Measurements from ENCODE around the gene ERN1.

The ERN1 gene

DNA sequence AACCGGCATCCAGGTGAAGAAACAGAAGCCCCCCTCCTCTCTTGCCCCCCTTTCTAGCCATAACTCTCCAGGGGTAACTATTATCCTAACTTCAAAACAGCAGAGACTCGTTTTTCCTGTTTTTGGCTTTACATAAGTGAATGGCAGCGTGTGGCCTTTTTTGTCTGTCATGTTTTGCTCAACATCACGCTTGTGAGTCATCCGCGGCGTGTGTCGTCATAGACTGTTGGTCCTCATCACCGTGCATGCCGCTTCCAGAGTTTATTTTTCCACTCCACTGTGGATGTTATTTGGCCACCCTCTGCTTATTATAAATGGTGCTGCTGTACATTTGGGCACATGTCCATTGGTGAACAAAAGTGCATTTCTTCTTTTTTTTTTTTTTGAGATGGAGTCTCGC lies 52.6 kb downstream of the ERN1 start:
- Histone ChIP-seq H3K4me1 (ENCODE audit: low read length) (peaks cover 82% of the 10 kb centered on the region), H3F3A (ENCODE audit: insufficient read depth, low read length) (peaks cover 88% of the 10 kb centered on the region), H3K9me2 (replicated peaks; ENCODE audit: insufficient read depth, low read length) (no peaks in the 10 kb centered on the region), H3K79me2 (ENCODE audit: low read length) (peaks cover 64% of the 10 kb centered on the region), H3K4me2 (ENCODE audit: low read depth, low read length) (peak overlapping the region; percentile 92), H3K4me3 (ENCODE audit: low read length) (peak overlapping the region; percentile 50), H3K27ac (ENCODE audit: low read length) (peak overlapping the region; percentile 100), H4K20me1 (ENCODE audit: insufficient read depth, low read length) (no peaks in the 10 kb centered on the region), H2AFZ (ENCODE audit: low read length) (no peak overlapping the region), H3K9ac (ENCODE audit: low read length) (peak overlapping the region; percentile 95), H3K36me3 (replicated peaks; ENCODE audit: insufficient read depth, low read length) (peaks cover 19% of the 10 kb centered on the region), H3K27me3 (replicated peaks; ENCODE audit: insufficient read depth, low read length) (no peaks in the 10 kb centered on the region), H3K9me3 (replicated peaks; ENCODE audit: insufficient read depth, low read length) (no peaks in the 10 kb centered on the region)
- no peak for DNase-seq
- no peak for TF ChIP-seq EZH2 (optimal IDR thresholded peaks at IDR 0.05; ENCODE audit: low read depth, low read length)
- TF ChIP-seq, protein P1, sequence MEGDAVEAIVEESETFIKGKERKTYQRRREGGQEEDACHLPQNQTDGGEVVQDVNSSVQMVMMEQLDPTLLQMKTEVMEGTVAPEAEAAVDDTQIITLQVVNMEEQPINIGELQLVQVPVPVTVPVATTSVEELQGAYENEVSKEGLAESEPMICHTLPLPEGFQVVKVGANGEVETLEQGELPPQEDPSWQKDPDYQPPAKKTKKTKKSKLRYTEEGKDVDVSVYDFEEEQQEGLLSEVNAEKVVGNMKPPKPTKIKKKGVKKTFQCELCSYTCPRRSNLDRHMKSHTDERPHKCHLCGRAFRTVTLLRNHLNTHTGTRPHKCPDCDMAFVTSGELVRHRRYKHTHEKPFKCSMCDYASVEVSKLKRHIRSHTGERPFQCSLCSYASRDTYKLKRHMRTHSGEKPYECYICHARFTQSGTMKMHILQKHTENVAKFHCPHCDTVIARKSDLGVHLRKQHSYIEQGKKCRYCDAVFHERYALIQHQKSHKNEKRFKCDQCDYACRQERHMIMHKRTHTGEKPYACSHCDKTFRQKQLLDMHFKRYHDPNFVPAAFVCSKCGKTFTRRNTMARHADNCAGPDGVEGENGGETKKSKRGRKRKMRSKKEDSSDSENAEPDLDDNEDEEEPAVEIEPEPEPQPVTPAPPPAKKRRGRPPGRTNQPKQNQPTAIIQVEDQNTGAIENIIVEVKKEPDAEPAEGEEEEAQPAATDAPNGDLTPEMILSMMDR (IDR thresholded peaks at IDR 0.05; ENCODE audit: low read length), result no peak
- no peak for TF ChIP-seq EZH2phosphoT487 (IDR thresholded peaks at IDR 0.05; ENCODE audit: low read length)

DNA sequence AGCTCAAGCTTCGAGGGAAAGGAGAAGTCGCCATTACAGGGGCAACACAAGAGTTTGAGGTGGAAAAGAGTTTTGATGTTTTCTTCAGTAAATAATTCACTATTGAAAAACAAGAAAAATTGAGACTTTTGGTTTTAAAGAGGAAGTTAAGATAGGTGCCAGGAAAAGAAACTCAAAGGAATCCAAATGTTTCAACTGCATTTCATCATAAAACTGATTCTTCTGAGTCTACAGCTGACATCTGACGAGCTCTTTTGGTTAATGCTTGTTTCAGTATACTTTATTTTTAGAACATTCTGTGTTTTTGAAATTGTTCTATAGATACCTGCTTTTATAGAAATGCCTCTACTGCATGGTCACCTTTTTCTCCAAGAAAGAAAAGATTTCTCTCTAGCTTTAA lies 54.0 kb downstream of the ERN1 start:
- Histone ChIP-seq H4K20me1 (ENCODE audit: insufficient read depth, low read length) (no peaks in the 10 kb centered on the region), H3K9ac (ENCODE audit: low read length) (peak overlapping the region; percentile 95), H3K27me3 (replicated peaks; ENCODE audit: insufficient read depth, low read length) (no peaks in the 10 kb centered on the region), H2AFZ (ENCODE audit: low read length) (no peak overlapping the region), H3K4me2 (ENCODE audit: low read depth, low read length) (peak overlapping the region; percentile 92), H3K9me3 (replicated peaks; ENCODE audit: insufficient read depth, low read length) (no peaks in the 10 kb centered on the region), H3K27ac (ENCODE audit: low read length) (peak overlapping the region; percentile 100), H3K9me2 (replicated peaks; ENCODE audit: insufficient read depth, low read length) (no peaks in the 10 kb centered on the region), H3K4me3 (ENCODE audit: low read length) (peak overlapping the region; percentile 29; the same call in 1 of the 2 replicates), H3K36me3 (replicated peaks; ENCODE audit: insufficient read depth, low read length) (peaks cover 28% of the 10 kb centered on the region), H3K4me1 (ENCODE audit: low read length) (peaks cover 69% of the 10 kb centered on the region), H3F3A (ENCODE audit: insufficient read depth, low read length) (peaks cover 78% of the 10 kb centered on the region), H3K79me2 (ENCODE audit: low read length) (peaks cover 64% of the 10 kb centered on the region)
- TF ChIP-seq EZH2phosphoT487 (IDR thresholded peaks at IDR 0.05; ENCODE audit: low read length) (no peak), EZH2 (optimal IDR thresholded peaks at IDR 0.05; ENCODE audit: low read depth, low read length) (no peak)
- TF ChIP-seq, protein P1 (IDR thresholded peaks at IDR 0.05; ENCODE audit: low read length), result no peak
- peak; percentile 71 for DNase-seq

DNA sequence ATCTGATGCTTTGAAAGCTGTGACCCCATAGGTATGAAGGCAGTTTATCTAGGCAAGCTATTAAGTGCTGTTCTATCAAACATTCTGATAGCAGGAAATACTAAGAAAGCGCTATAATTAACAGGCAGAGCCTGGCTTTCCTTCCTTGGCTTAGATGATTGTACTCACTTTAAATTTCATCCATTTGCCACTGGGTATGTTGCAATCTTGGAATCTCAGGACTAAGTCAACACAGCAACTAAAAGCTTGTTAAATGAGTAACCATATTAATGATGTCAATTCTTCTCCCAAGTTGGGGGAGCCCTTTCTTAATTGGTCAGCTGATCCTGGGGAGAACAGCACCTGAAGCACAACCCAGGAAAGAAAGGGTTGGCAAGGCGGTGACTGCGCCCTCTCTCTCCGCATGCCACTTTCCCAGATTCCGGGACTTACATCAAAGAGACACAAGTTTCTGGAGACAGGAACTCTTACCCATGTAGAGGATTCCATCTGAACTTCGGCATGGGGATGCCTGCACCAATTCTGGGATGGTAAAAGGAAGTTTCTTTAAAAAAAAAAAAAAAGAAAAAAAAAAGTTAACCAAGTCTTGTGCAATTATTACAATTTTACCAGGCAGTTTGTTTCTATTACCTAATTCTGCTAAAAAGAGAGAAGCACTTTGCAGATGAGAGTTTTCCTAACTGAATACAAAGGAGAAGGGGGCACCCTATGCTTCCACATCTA lies 55.1 kb downstream of the ERN1 start:
- no peak overlapping the region for H2AFZ ChIP-seq (ENCODE audit: low read length)
- H3K27me3 ChIP-seq (replicated peaks; ENCODE audit: insufficient read depth, low read length), result no peaks in the 10 kb centered on the region
- peaks cover 76% of the 10 kb centered on the region for H3F3A ChIP-seq (ENCODE audit: insufficient read depth, low read length)
- no peak overlapping the region for H3K4me3 ChIP-seq (ENCODE audit: low read length)
- H3K9me2 ChIP-seq (replicated peaks; ENCODE audit: insufficient read depth, low read length), result no peaks in the 10 kb centered on the region
- H3K27ac ChIP-seq (ENCODE audit: low read length), result peak overlapping the region; percentile 100
- H3K4me2 ChIP-seq (ENCODE audit: low read depth, low read length), result peak overlapping the region; percentile 92
- H3K9ac ChIP-seq (ENCODE audit: low read length), result peak overlapping the region; percentile 95
- H4K20me1 ChIP-seq (ENCODE audit: insufficient read depth, low read length), result no peaks in the 10 kb centered on the region
- H3K36me3 ChIP-seq (replicated peaks; ENCODE audit: insufficient read depth, low read length), result peaks cover 35% of the 10 kb centered on the region
- no peaks in the 10 kb centered on the region for H3K9me3 ChIP-seq (replicated peaks; ENCODE audit: insufficient read depth, low read length)
- H3K4me1 ChIP-seq (ENCODE audit: low read length), result peaks cover 61% of the 10 kb centered on the region
- TF ChIP-seq EZH2phosphoT487 (IDR thresholded peaks at IDR 0.05; ENCODE audit: low read length) (no peak), EZH2 (optimal IDR thresholded peaks at IDR 0.05; ENCODE audit: low read depth, low read length) (no peak)
- TF ChIP-seq, protein P1 (IDR thresholded peaks at IDR 0.05; ENCODE audit: low read length), result no peak
- H3K79me2 ChIP-seq (ENCODE audit: low read length), result peaks cover 64% of the 10 kb centered on the region
- no peak for DNase-seq
